Adrenal gland (tissue), 12 donors: ENCODE results near the gene STARD13. TPM values are rescaled to one million over a fixed set of nuclear protein-coding genes. Genes with fewer than 3 reads are reported as not detected.
A peak's percentile ranks its signal among the peaks of the same experiment; 100 is the strongest.

Source experiments
- DNase-seq, 7 donors: peaks; one replicate each; pipeline ENCODE4 v3.0.0-alpha.2; 2019 to 2020
- H3K27ac ChIP-seq, 5 donors: fragments of 200-600 bp; sonication (generic) in 4 of 5; 1 replicate in 3 of 5; 2 replicates in 2 of 5; pipeline versions ENCODE4 v1.5.1 to v1.8.0; 2016 to 2020; ENCODE audit warnings: mild to moderate bottlenecking in 1 of 5
- H3K27me3 ChIP-seq: fragments of 200-600 bp; 2 replicates; pipeline ENCODE4 v1.8.0; 2021
- H3K36me3 ChIP-seq, 2 donors: fragments of 200-600 bp; replicated peaks in 1 of 2; 1 replicate in 1 of 2; 2 replicates in 1 of 2; pipeline versions ENCODE4 v1.5.1 to v1.8.0; 2018 to 2022
- H3K4me1 ChIP-seq, 2 donors: fragments of 200-600 bp; replicated peaks in 1 of 2; 1 replicate in 1 of 2; 2 replicates in 1 of 2; pipeline versions ENCODE4 v1.5.1 to v1.8.0; 2018 to 2021
- H3K4me3 ChIP-seq, 4 donors: fragments of 200-600 bp; sonication (generic) in 3 of 4; one replicate each; pipeline ENCODE4 v1.5.1; 2016 to 2018
- H3K9me3 ChIP-seq, 3 donors: fragments of 200-600 bp; sonication (generic) in 1 of 3; replicated peaks in 1 of 3; 1 replicate in 2 of 3; 2 replicates in 1 of 3; pipeline versions ENCODE4 v1.5.1 to v1.8.0; 2016 to 2021
- CTCF ChIP-seq, 6 experiments: fragments of 450-650 bp in 4 of 6; fragments of 200-600 bp in 2 of 6; sonication (generic) in 1 of 6; IDR thresholded peaks; 1 replicate in 5 of 6; 2 replicates in 1 of 6; pipeline versions ENCODE4 v1.5.1 to v1.8.0; 2016 to 2021; ENCODE audit warnings: antibody characterized with exemption in 6 of 6, mild to moderate bottlenecking in 2 of 6, moderate library complexity in 1 of 6
- POLR2A ChIP-seq, 2 donors: fragments of 450-650 bp; IDR thresholded peaks; one replicate each; pipeline ENCODE4 v1.6.1; 2017; ENCODE audit warnings: antibody characterized with exemption in 2 of 2, mild to moderate bottlenecking in 2 of 2, moderate library complexity in 1 of 2
- WGBS, 4 donors: extraction: QIAGEN DNeasy Blood & Tissue Kit in 2 of 4; methylation state at CpG; one replicate each; pipeline versions ENCODE4 v1.1.5 to v1.1.7; 2013 to 2017; 5-methylcytosine and 5-hydroxymethylcytosine counted together
- intact Hi-C, 2 donors: fragments of 100-400 bp; cut with DNase I; formaldehyde crosslinking; loops; one replicate each; pipeline versions ENCODE4 v1.14.1 to v1.15.0; 2022 to 2023
- polyA plus RNA-seq, 3 donors: library from polyadenylated mRNA; stranded (reverse); fragments of 200-250 nt in 2 of 3; fragments of 350-450 nt in 1 of 3; fragmentation: Illumina TruSeq in 1 of 3; extraction: RNeasy Lipid Tissue Mini Kit (QIAGEN cat#74804) in 1 of 3; gene quantifications; one replicate each; pipeline ENCODE4 v1.2.3, GENCODE V29; 2013 to 2014
- total RNA-seq, 9 donors: library from RNA; depleted of rRNA in 4 of 9; stranded (reverse); fragments of >200 nt in 4 of 9; fragments of 120-200 nt in 1 of 9; fragmentation: NEBNext Ultra II Directional in 1 of 9; extraction: Animal tissue kit (Norgen Biotek cat#: 25700) in 1 of 9; gene quantifications; one replicate each; pipeline versions ENCODE4 v1.1.0 to v1.2.4, GENCODE V29; 2013 to 2023
- donor health status: healthy with polysubstance abuse.
- donor health status: Bipolar disorder and iron deficiency.
- donor health status: DM: yes; HTN: yes; CAD: no.
- donor health status: DM: no; HTN: no; CAD: no.
- donor health status: DM: no; HTN: no; CAD: no.
- donor health status: DM: yes; HTN: yes; CAD: no.

Gene STARD13
- total and polyA plus RNA-seq, 12 donors: 10.5 to 79.8 (median 33.6) TPM

GRCh38 chr13:33230178-33230881, 55.2 kb downstream of the STARD13 start:
- intact Hi-C loops: no loop called here
- peaks cover 16 to 35% of the 10 kb centered on the region in 2 donors for H3K4me1 ChIP-seq

GRCh38 chr13:33229446-33230177, 55.9 kb downstream of the STARD13 start:
- Histone ChIP-seq H3K4me1 (peaks cover 8 to 30% of the 10 kb centered on the region in 2 donors), H3K36me3 (no peaks in the 10 kb centered on the region), H3K9me3 (no peaks in the 10 kb centered on the region), H3K27ac (peak overlapping the region; percentile 11 to 69 (median 20)), H3K27me3 (no peaks in the 10 kb centered on the region), H3K4me3 (no peak overlapping the region)
- TF ChIP-seq POLR2A (IDR thresholded peaks at IDR 0.05) (no peak), CTCF (IDR thresholded peaks at IDR 0.05) (no peak)
- intact Hi-C loops: no loop called here
- WGBS, 4 donors: 81 to 90% (median 88%) methylated on average over 10 of the region's 10 CpGs
- DNase-seq: no peak

More at GRCh38 chr13:33230178-33230881, 55.2 kb downstream of the STARD13 start:
- DNase-seq: no peak
- Histone ChIP-seq H3K27me3 (no peaks in the 10 kb centered on the region), H3K36me3 (no peaks in the 10 kb centered on the region), H3K4me3 (no peak overlapping the region), H3K9me3 (no peaks in the 10 kb centered on the region), H3K27ac (peak overlapping the region in 4 of 5 donors; percentile 11 to 69 (median 42))
- WGBS, 4 donors: 58 to 66% (median 61%) methylated on average over 6 of the region's 6 CpGs
- TF ChIP-seq POLR2A (IDR thresholded peaks at IDR 0.05) (no peak), CTCF (IDR thresholded peaks at IDR 0.05) (no peak)

GRCh38 chr13:33228648-33229445, 56.7 kb downstream of the STARD13 start:
- no peaks in the 10 kb centered on the region for H3K27me3 ChIP-seq
- no peaks in the 10 kb centered on the region for H3K9me3 ChIP-seq
- 46 to 49% (median 47%) methylated on average over 12 of the region's 12 CpGs for WGBS, 4 donors
- H3K36me3 ChIP-seq: no peaks in the 10 kb centered on the region
- TF ChIP-seq CTCF (IDR thresholded peaks at IDR 0.05): peak; percentile 85 to 96 (median 90)
- TF ChIP-seq POLR2A (IDR thresholded peaks at IDR 0.05): no peak
- H3K27ac ChIP-seq: peak overlapping the region in 2 of 5 donors; percentile 65 to 69
- no peak overlapping the region for H3K4me3 ChIP-seq
- DNase-seq: no peak
- peaks cover 8 to 30% of the 10 kb centered on the region in 2 donors for H3K4me1 ChIP-seq
- intact Hi-C loops: no loop called here
